ENCODE data around the gene FRMD4A.
A peak's percentile ranks its signal among the peaks of the same experiment; 100 is the strongest.

FRMD4A gene

DNA sequence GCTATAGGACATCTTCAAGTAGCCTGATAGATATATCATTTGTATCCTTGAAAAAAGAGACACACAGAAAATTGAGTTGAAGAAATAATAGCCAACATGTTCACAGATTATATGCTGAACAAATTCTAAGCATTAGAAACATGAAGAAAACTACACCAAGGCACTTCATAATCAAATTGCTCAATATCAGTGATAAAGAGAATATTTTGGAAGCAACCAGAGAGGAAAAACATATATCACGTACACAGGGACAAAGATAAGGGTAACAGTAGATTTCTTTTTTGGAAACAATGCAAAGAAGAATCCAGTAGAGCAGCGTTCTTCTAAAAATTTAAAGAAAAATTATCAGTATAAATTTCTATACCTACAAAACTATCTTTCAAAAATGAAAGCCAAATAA, 6.0 kb upstream of the FRMD4A start:
- no peak for DNase-seq

- DNase-seq, result no peak
Measured at GRCh38 chr10:14334771-14335170, 4.0 kb upstream of the FRMD4A start.

DNA sequence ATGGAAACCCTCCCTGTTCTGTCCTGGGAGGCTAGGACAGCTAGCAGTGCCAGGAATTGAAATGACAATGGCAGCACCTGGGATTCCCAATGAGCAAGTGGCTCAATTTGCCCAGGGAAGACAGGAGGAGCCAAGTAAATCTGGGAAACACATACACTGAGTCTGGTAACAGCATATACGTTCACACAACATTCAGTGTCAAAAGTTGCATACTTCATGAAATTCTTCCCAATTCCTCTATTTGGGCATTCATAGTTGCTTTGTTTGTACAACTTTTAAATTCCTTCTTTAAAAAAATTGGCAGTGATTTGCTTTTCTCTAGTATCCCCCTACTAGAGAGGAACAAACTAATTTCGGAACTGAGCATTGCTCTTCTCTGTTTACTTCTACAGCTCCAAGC, 2.9 kb upstream of the FRMD4A start:
- DNase-seq, result no peak

GRCh38 chr10:14332903-14333302, 2.2 kb upstream of the FRMD4A start:
- DNase-seq, result no peak

DNA sequence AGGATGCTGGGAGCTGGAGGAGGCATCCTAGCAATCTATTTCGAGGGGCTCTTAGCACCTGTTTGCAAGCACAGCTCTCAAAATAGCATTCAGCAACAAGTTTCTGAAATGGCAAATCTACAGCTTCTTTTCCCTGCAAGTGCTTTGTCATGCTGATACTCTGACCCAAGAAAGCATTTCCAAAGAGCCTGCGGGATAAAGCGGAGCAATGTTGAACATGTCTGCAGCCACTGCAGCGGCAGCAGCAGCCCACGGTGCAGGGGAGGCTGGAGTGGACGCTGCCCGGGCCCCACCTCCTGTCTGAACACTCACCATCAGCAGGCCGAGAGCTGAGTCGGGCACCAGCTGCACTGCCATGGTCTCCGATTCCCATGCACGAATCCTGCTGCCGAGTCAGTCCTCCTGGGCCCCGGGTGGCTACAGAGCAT, 964 bp downstream of the FRMD4A start:
- DNase-seq, result no peak

- no peak for DNase-seq
Measured at GRCh38 chr10:14328881-14329672, 1.6 kb downstream of the FRMD4A start.

GRCh38 chr10:14327527-14327926, 3.2 kb downstream of the FRMD4A start:
- DNase-seq, result no peak

- no peak for DNase-seq
Measured at GRCh38 chr10:14326581-14326980, 4.1 kb downstream of the FRMD4A start.

DNA sequence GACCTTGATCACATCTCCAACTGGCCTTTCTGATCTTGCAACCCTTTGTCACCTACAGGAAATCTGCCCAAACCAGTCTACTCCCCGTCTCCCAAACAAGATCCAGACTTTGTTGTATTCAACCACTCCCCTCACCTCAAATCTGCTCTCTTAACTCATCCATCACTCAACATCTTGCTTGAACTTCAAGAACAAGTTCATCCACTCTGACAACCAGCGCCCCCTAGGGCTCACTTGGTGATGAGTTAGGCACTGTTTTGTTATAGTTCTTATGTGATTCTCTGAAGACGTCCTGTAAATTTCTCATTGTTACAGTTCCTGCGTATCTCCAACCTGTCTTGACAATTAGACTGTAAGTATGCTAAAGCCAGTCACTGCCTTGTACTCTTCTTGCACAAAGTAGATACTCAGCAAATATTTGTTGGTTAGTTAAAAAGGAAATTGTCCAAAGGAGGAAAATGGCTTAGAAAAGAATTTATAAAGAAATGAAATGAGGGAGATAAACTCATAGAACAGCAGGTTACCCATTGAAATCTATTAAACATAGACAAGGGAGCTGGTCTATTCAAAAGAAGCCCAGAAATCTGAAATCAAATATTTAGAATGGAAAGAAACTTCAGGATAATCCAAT, 5.3 kb downstream of the FRMD4A start:
- peak; percentile 10 to 79 for DNase-seq

DNA sequence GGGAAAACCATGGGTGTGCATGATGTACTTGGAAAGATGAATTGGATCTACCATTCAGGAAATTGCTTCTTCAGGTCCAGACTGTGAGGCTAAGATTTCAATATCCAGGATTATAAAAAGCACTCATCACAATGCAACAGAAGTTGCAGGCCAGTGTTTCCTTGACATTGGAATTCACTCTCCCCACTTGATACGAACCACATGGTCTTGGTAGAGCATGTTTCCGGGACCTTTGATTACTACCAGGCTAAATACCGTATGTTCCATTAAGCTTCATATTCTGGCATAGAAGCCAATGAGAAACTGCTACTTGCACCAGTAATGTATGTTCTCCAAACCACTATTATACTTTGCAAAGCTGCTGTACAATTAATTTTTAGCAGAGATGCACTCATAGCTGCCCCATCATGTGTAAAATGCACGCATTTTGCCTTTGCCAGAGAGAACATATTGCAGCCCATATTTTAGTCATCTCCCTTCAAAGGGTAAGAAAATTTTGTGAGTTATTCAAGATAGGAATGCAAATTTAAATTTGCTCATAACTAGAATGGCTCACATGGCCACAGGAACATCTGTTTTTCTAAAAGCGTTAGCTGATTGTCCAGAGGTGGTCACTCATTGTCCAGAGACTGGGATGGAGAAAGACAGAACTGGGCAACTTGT, 8.1 kb downstream of the FRMD4A start:
- no peak for DNase-seq

DNA sequence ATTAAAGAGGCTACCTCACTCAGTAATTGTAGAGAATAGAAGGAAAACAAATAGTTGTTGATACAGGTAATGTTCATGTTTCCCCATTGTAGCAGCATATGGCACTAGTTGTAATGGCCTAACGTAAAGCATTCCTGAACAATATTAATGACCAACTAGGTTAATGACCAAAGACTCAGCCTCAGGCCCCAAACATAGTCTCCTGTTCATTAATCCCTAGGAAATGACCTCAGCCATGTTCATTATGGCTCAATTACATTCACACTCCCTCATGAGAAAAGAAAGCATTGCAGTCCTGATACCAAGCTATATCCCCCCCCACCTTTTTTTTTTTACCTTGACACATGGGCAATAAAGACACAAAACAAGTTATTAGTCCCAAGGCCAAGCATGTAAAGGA, 12.7 kb downstream of the FRMD4A start:
- DNase-seq, result no peak

DNA sequence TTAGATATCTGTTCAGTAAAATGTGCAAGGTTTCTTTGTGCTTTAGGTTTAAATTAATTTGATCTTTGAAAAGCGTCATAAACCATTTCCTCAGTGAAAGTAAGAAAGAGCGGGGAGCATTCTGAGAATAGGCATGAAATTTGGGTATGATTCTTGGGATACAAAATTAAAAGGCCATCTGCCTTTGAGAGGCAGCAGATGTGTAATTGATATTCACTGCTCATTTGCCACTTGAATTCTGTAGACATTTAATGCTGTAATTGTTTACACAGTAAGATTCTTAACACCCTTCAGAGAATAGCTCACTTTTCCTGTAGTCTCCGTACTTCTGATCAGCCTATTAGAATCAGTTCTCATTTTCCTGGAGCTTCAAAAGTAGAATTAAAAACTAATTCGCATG, 18.7 kb downstream of the FRMD4A start:
- no peak for DNase-seq

DNA sequence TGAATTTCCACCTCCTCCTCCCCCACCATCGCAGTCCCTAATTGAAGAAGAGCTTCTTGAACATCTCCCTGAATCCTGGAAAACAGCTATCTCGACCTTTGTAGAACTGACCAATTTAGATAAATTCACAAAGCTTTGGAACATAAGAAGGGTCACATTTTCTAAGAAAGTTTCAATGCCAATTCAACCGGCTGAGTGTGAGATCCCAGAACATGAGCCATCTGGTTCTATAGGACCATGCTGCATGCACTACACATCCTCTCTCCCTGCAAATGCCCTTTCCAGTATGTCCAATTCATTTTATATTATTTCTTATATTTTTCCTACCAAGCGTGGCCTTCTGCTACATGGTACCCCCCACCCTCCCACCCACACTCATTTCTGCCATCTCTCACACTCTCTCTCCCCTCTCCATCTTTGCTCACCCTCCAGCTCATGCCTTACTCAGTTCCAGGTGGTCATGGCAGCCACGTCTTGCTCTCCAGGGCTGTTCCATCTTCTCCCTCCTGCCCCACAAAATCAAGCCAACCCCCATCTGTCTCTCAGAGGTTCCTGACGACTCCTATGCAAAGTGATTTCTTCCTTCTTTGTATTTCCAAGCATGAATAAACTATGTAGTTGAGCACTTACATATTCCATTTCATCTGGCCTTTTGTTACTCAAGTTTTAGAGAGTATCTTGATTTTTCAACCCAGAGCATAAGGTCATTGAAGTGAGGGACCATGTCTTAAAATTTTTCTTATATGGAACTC, 19.3 kb downstream of the FRMD4A start:
- no peak for DNase-seq

GRCh38 chr10:14309593-14309992, 21.1 kb downstream of the FRMD4A start:
- peak; percentile 6 to 28 for DNase-seq

DNA sequence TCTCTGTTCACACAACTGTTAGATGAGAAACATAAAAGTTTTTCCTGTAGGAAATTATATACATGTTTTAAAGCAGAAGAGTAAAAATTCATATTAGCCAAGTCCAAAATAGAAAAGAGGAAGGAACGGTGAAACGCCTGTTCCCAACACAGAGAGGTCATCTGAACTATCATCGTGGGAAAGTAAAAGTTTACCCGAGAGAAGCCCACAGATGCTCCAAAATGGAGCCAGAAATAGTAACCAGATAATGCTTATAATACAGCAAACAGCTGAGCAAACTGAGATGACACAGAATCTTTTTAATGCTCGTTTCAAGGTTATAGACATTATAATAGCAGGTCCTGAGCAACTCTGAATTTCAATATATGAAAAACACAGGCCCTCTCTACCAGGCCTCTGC, 24.5 kb downstream of the FRMD4A start:
- no peak for DNase-seq

GRCh38 chr10:14304046-14304445, 26.7 kb downstream of the FRMD4A start:
- DNase-seq, result no peak

- peak in 1 of 2 donors; percentile 6 for DNase-seq
Measured at GRCh38 chr10:14302035-14302434, 28.7 kb downstream of the FRMD4A start.

DNA sequence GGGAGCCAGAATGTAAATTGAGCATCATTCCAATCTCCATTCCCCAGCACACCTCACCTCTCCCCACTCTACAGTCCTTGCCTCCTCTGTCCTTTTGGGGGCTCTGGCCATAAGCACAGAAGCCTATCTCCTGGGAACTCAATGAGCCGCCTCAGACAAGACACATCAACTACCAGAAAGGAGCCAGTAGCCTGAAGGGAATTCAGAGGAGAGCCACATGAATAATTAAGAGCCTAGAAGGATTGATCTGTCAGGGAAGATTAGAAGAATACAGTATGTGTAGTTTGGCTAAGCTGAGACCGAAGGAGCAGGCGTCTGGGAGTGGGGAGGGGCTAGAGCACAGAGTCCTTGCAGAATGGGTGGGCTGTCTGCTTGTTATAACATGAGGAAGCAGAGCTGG, 31.2 kb downstream of the FRMD4A start:
- no peak for DNase-seq

- no peak for DNase-seq
Measured at GRCh38 chr10:14296065-14296709, 34.5 kb downstream of the FRMD4A start.

DNA sequence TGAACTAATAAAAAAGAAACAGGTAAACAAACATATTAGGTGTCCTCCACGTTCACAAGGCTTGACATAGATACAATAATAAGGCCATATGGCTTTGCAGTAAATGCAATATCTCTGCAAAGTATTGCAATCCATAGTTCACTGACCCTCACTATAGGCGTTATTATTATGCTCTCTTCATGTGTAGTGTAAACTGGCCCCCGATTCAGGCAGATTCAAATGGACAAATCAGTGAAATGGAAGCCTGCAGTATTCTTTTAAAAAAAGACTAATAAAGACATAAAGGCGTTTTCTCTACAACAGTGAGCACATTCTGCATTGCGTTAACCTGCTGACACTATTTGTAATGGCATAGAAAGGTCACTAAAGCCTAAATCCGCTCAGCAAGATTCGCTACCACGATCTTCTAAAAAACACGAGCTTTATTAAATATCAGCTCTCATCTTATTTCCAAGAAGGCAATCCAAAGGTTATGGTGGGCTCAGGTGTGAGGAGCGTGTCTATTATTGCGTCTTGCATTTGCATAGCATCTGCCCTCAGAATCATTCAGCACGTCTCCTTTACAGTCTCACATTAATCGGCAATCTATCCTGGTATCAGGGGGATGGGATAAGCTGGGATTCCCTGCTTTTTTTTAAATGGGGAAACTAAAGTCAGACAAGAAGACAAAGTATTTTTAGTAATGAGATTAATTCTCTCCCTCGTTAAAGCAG, 36.2 kb downstream of the FRMD4A start:
- DNase-seq, result no peak

- no peak for DNase-seq
Measured at GRCh38 chr10:14293526-14293925, 37.2 kb downstream of the FRMD4A start.

DNA sequence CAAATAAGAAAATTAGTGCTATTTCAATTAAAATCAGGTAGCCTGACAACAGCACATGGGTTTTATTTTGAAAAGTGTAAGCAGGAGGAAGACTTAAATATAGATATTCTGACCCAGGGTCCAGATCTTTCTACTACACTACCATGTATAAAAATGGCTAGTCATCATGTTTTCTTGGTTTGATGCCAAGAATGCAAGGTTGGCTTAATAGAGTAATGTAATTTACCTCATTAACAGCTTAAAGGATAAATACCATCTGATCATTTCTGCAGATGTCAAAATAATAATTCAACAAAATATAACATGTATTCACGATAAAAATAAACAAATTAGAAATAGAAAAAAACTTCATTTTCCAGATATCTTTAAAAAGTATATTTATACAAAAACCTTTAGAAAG, 39.4 kb downstream of the FRMD4A start:
- DNase-seq, result no peak
